Peyer's patch (tissue), 4 donors: ENCODE measurements around the gene SNX8.

Experiments used
- POLR2A ChIP-seq, 2 donors: fragments of 450-650 bp; IDR thresholded peaks; one replicate each; pipeline ENCODE4 v1.5.1; 2017; ENCODE audit warnings: antibody characterized with exemption in 2 of 2, mild to moderate bottlenecking in 2 of 2, moderate library complexity in 2 of 2
- TF ChIP-seq, protein P1 (sequence below), 6 experiments: fragments of 450-650 bp in 4 of 6; fragments of 200-600 bp in 2 of 6; sonication (generic) in 1 of 6; IDR thresholded peaks; one replicate each; pipeline ENCODE4 v1.5.1; 2017 to 2019; ENCODE audit warnings: antibody characterized with exemption in 6 of 6, mild to moderate bottlenecking in 3 of 6, moderate library complexity in 1 of 6

- no peak for TF ChIP-seq POLR2A (IDR thresholded peaks at IDR 0.05)
- TF ChIP-seq, protein P1, sequence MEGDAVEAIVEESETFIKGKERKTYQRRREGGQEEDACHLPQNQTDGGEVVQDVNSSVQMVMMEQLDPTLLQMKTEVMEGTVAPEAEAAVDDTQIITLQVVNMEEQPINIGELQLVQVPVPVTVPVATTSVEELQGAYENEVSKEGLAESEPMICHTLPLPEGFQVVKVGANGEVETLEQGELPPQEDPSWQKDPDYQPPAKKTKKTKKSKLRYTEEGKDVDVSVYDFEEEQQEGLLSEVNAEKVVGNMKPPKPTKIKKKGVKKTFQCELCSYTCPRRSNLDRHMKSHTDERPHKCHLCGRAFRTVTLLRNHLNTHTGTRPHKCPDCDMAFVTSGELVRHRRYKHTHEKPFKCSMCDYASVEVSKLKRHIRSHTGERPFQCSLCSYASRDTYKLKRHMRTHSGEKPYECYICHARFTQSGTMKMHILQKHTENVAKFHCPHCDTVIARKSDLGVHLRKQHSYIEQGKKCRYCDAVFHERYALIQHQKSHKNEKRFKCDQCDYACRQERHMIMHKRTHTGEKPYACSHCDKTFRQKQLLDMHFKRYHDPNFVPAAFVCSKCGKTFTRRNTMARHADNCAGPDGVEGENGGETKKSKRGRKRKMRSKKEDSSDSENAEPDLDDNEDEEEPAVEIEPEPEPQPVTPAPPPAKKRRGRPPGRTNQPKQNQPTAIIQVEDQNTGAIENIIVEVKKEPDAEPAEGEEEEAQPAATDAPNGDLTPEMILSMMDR (IDR thresholded peaks at IDR 0.05) = no peak
Observed at GRCh38 chr7:2212906-2213305, 101.3 kb downstream of the SNX8 start.
